T-helper 1 cell treated with Interleukin-12 subunit alpha and Interleukin-12 subunit beta and Interleukin-4 antibody, amounts not matched to agents 30 μg/mL and 1 μg/mL, for 36 hours (primary cell): ENCODE measurements around the gene MEOX1.

Source experiments
- H3K27ac Mint-ChIP-seq: one replicate; pipeline ENCODE4 v1.8.0; 2021; ENCODE audit warnings: mild to moderate bottlenecking, mixed read lengths
- H3K27me3 Mint-ChIP-seq: one replicate; pipeline ENCODE4 v1.8.0; 2021; ENCODE audit warnings: low read depth, mixed read lengths
- H3K36me3 Mint-ChIP-seq: one replicate; pipeline ENCODE4 v1.8.0; 2021; ENCODE audit warnings: low read depth, mixed read lengths
- H3K4me1 Mint-ChIP-seq: one replicate; pipeline ENCODE4 v1.8.0; 2021; ENCODE audit warnings: low read depth, mixed read lengths
- H3K4me3 Mint-ChIP-seq: one replicate; pipeline ENCODE4 v1.8.0; 2021; ENCODE audit warnings: mild to moderate bottlenecking, moderate library complexity, mixed read lengths
- H3K9me3 Mint-ChIP-seq: one replicate; pipeline ENCODE4 v1.8.0; 2021; ENCODE audit warnings: mixed read lengths

The MEOX1 gene

DNA sequence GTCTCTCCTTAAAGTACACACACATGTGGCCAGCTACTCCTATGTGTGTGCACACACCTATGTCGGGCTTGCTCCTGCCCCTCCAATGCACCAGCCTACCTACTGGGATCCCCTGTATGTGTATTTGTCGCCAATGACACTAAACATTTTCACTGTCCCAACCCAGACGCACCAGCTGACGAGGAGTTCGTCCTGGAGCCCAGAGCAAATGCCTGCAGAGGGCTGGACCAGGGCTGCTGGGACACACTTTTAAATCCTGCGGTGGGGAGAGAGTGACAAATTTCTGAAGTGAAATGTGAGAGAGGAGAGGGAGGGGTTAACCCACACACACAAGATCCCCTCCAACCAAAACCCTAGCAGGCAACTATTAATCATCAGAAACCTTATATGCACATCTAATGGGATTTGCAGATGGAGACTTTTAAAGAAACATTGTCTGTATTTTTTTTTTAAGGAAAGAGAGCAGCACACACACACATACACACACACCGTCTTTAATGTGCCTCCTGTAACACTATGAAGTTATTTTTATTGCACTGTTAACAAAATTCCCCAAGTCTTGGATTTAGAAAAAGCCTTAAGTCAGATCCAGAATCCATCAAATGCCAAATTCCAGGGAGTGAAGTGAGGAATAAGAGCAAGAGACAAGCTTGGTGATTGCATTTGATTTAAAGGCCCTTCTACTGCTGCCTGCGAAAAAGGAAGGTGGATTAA is at the start of gene MEOX1:
MEOX1 (minus strand) TSS at position 224 of the 714 bp plus-strand sequence. CDS start 388 bp downstream, outside the sequence.
- no peaks in the 10 kb centered on the region for H3K9me3 Mint-ChIP-seq
- peak within 1 kb of the TSS; percentile 35 for H3K4me3 Mint-ChIP-seq

DNA sequence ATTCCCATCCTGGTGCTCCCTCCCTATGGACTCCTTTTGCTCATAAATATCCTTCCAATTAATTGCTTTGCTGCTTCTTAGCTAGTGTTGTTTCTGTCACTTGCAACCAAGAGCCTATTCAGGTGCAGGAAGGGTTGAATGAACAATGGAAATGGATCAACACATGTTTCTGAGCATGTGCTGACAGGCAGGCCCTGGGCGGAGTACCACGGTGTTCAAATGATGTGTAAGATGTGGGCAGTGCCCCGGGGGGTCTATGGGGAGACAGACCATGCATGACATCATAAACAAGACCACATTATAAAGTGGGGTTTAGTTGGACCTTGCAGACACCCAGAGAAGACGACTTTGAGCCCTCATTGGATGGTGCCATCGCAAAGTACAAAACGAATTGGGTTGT is 48.4 kb upstream of the MEOX1 start:
- Mint-ChIP-seq H3K36me3 (peaks cover 4% of the 10 kb centered on the region), H3K9me3 (no peaks in the 10 kb centered on the region), H3K27me3 (peaks cover 51% of the 10 kb centered on the region), H3K4me3 (no peak overlapping the region), H3K27ac (no peak overlapping the region), H3K4me1 (peaks cover 14% of the 10 kb centered on the region)

More for the DNA sequence above, at the start of gene MEOX1:
- Mint-ChIP-seq H3K36me3 (no peaks in the 10 kb centered on the region), H3K27ac (peak within 1 kb of the TSS; percentile 29), H3K27me3 (peaks cover 7% of the 10 kb centered on the region), H3K4me1 (peaks cover 22% of the 10 kb centered on the region)

DNA sequence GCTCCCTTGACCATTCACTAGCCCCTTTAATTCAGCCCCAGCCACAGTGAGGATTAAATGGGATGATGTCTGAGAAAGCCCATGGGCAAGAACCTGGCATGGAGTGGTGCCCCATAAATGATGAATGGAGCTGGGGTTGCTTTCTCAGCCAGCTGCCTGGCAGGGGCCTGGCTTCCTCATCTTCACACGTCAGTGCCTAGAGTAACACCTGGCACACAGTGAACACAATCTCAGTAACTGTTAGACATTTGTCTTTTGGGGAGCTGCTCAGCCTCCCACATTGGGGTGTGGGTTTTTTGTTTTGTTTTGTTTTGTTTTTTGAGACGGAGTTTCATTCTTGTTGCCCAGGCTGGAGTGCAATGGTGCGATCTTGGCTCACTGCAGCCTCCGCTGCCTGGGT is 47.5 kb upstream of the MEOX1 start:
- peaks cover 43% of the 10 kb centered on the region for H3K27me3 Mint-ChIP-seq
- no peaks in the 10 kb centered on the region for H3K36me3 Mint-ChIP-seq
- H3K4me1 Mint-ChIP-seq: peaks cover 8% of the 10 kb centered on the region
- H3K9me3 Mint-ChIP-seq: no peaks in the 10 kb centered on the region
- H3K27ac Mint-ChIP-seq: no peak overlapping the region
- no peak overlapping the region for H3K4me3 Mint-ChIP-seq

DNA sequence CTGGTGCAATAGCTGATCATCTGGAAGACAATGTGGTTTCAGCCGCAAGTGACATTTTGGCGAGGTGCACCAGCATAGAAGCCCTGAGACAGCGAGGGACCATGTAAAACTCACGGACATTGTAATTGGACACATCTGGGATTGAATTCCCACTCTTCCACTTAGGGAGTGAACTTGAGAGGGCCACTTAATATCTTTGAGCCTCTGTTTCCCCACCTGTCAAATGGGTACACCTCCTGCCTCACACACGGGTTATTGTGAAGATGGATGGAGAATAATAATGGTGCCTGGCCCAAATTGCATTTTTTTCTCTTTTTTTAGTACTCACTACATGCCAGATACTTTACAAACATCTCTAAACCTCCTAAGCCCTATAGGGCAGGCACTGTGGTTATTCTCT is 45.5 kb upstream of the MEOX1 start:
- H3K27ac Mint-ChIP-seq: no peak overlapping the region
- no peak overlapping the region for H3K4me3 Mint-ChIP-seq
- H3K4me1 Mint-ChIP-seq: no peaks in the 10 kb centered on the region
- H3K36me3 Mint-ChIP-seq: no peaks in the 10 kb centered on the region
- peaks cover 28% of the 10 kb centered on the region for H3K27me3 Mint-ChIP-seq
- H3K9me3 Mint-ChIP-seq: no peaks in the 10 kb centered on the region

DNA sequence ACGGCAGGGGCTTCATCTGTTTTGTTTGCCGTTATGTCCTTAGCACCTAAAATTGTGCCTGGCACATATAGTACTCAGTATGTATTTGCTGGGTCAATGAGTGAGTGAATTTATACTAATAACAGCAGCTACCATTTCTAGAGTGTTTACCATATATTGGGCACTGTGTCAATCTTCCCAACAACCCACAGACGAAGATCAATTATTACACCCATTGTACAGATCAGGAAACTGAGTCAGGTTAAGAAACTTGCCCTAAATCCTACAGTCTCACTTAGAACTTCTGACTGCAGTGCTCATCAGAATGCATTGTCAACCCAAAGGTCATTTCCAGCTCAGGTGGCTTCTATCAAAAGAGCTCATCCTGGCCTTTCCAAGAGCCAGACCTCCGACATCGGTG is 44.5 kb upstream of the MEOX1 start:
- peaks cover 20% of the 10 kb centered on the region for H3K27me3 Mint-ChIP-seq
- H3K36me3 Mint-ChIP-seq: no peaks in the 10 kb centered on the region
- H3K9me3 Mint-ChIP-seq: no peaks in the 10 kb centered on the region
- no peak overlapping the region for H3K27ac Mint-ChIP-seq
- no peak overlapping the region for H3K4me3 Mint-ChIP-seq
- peaks cover 4% of the 10 kb centered on the region for H3K4me1 Mint-ChIP-seq

DNA sequence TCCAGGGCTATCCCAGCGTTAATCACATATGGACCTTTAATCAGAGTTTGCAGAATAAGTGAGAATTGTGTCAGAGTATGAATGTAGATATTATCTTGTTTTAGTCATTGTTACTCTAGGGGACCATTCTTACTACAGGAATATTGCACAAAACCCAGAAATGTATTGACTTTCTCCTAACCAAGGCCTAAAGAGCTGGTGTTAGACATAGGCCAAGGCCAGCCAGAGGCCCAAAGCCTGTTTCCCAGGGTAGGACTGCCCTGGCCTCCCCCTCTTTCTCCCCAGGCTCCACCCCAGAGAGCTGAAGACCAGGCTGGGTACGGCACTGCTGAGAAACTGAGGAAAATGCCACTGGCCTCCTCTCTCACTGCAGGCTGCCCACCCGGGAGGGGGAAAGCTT is 41.9 kb upstream of the MEOX1 start:
- Mint-ChIP-seq H3K9me3 (no peaks in the 10 kb centered on the region), H3K4me1 (peaks cover 5% of the 10 kb centered on the region), H3K36me3 (no peaks in the 10 kb centered on the region), H3K4me3 (no peak overlapping the region), H3K27ac (no peak overlapping the region), H3K27me3 (peaks cover 21% of the 10 kb centered on the region)

DNA sequence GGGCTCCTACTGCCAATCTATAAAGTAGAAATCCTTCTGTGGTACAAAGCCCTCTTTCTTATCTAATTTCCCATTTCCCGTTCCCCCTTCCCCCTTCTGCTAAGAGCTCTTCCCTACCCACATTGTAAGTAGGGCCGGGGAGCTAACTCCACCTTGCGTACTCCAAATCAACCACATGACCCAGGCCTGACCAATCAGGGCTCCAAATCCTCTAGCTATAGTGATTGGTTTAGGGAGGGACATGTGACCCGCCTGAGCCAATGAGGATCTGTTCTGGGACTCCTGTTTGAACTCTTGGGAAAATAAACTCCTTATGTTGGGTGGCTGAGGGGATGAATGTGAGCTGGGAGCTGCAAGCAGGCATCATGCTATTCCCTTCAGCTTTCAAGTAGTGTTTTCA is 40.9 kb upstream of the MEOX1 start:
- H3K4me1 Mint-ChIP-seq: peaks cover 5% of the 10 kb centered on the region
- peaks cover 21% of the 10 kb centered on the region for H3K27me3 Mint-ChIP-seq
- H3K9me3 Mint-ChIP-seq: no peaks in the 10 kb centered on the region
- H3K36me3 Mint-ChIP-seq: no peaks in the 10 kb centered on the region
- no peak overlapping the region for H3K27ac Mint-ChIP-seq
- H3K4me3 Mint-ChIP-seq: no peak overlapping the region

DNA sequence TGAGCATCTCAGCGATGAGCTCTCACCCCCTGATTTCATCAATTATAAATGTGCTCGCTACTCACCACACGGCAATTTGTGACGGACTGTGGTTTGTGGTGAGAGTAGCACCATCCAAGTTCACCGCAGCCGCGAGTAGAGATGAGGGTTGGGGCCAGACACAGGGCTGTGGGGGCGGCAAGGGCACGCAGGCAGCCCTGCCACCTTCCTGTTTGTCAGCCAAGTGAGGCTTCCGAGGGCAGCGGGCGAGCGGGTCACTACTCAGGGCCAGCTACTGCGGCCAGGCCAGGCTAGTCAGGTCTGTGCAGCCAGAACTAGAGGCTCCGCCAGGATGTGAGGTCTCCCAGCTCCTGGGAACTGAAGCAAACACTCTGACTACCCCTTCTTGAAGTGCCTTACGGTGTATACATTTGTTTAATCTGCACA is 39.6 kb upstream of the MEOX1 start:
- Mint-ChIP-seq H3K27ac (peak overlapping the region; percentile 31), H3K27me3 (peaks cover 16% of the 10 kb centered on the region), H3K4me1 (peaks cover 5% of the 10 kb centered on the region), H3K4me3 (no peak overlapping the region), H3K36me3 (no peaks in the 10 kb centered on the region), H3K9me3 (no peaks in the 10 kb centered on the region)

DNA sequence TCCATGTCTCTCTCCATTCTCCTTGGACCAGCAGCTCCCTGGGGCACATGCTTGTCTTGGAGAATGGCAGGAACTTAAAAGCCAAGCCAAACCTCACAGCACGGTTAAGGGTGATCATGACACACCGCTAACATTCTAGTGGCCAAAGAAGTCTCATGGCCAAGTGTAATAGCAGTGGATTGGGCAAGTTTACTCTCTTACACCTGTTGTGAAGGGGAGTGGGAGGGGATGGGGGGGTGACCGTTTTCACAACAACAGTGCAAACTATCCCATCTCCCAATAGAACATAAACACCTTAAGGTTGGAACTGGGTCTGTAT is 37.7 kb upstream of the MEOX1 start:
- Mint-ChIP-seq H3K27me3 (peaks cover 12% of the 10 kb centered on the region), H3K4me1 (peaks cover 5% of the 10 kb centered on the region), H3K9me3 (no peaks in the 10 kb centered on the region), H3K4me3 (no peak overlapping the region), H3K36me3 (no peaks in the 10 kb centered on the region), H3K27ac (no peak overlapping the region)

DNA sequence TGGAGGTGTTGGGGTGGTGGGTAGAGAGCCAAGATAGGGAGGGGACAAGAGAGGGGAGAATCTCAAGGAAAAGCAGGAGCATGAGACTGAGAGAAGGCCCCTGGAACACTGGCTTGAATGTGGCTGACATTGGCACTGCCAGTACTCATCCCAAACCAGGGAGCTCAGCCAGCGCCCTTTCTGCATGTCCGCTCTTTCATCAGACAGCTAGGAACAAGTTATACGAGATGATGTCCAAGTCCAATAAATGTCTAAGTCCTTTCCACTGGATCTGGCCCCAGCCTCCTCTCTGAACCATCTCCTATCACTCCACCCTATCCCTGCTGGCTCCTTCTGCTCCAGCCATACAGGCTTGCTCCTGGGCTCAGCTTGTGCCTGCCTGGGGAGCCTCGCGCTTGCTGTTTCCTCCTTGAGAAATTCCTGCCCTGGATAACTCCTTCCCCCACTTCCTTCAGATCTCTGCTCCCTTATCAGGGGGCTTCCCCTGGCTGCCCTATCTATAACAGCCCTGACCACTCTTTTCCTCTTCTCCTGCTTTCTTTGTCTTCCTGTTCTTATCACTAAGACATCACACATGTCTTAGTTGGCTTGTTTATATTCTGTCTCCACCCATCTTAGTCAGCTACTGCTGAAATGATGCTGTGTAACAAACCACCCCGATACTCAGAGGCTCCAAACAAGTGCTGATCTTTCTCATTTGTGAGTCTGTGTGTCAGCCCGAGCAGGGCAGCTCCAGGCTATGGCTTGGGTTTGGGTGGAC is 37.1 kb upstream of the MEOX1 start:
- Mint-ChIP-seq H3K27me3 (peaks cover 12% of the 10 kb centered on the region), H3K9me3 (no peaks in the 10 kb centered on the region), H3K27ac (no peak overlapping the region), H3K4me1 (peaks cover 5% of the 10 kb centered on the region), H3K4me3 (no peak overlapping the region), H3K36me3 (no peaks in the 10 kb centered on the region)

DNA sequence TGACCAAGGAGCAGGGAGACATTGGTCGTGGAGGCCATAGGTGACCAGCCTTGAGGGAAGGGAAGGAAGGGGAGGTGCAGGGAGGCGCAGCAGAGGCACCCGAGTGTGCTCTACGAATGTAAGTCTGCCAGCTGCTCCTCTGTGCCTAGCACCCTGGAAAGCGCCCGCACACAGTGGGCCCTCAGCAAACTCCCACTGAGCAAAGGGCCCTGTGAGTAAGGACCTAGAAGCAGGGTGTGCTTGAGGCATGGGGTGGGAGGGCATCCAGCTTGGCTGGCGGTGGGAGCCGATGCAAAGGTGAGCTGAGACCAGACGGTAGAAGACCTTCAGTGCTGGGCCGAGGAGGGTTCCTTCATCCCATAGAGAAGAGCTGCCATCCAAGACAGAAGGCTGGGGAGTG is 36.2 kb upstream of the MEOX1 start:
- peaks cover 5% of the 10 kb centered on the region for H3K4me1 Mint-ChIP-seq
- no peaks in the 10 kb centered on the region for H3K9me3 Mint-ChIP-seq
- no peak overlapping the region for H3K27ac Mint-ChIP-seq

DNA sequence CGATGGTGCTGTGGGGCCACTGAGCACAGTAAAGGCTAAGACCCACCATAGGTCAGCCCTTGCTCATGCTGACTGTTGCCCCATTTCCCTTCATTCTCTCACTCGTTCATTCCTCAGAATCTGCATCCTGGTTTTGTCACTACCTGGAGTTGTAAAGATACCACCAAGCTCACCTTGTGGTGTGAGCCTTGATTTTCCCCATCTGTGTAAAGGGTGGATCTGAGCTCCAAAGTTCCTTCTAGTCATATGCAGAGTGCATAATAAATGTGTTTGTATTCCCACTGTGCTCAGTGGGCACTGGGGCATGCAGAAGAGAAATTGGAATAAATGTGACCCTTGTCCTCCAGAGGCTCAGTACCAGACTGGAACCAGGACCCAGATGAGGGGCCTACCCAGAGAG is 35.2 kb upstream of the MEOX1 start:
- Mint-ChIP-seq H3K4me1 (peaks cover 5% of the 10 kb centered on the region), H3K27ac (no peak overlapping the region), H3K9me3 (no peaks in the 10 kb centered on the region), H3K27me3 (peaks cover 12% of the 10 kb centered on the region), H3K36me3 (no peaks in the 10 kb centered on the region), H3K4me3 (no peak overlapping the region)

More for the DNA sequence above, 36.2 kb upstream of the MEOX1 start:
- Mint-ChIP-seq H3K27me3 (peaks cover 12% of the 10 kb centered on the region), H3K36me3 (no peaks in the 10 kb centered on the region), H3K4me3 (no peak overlapping the region)

DNA sequence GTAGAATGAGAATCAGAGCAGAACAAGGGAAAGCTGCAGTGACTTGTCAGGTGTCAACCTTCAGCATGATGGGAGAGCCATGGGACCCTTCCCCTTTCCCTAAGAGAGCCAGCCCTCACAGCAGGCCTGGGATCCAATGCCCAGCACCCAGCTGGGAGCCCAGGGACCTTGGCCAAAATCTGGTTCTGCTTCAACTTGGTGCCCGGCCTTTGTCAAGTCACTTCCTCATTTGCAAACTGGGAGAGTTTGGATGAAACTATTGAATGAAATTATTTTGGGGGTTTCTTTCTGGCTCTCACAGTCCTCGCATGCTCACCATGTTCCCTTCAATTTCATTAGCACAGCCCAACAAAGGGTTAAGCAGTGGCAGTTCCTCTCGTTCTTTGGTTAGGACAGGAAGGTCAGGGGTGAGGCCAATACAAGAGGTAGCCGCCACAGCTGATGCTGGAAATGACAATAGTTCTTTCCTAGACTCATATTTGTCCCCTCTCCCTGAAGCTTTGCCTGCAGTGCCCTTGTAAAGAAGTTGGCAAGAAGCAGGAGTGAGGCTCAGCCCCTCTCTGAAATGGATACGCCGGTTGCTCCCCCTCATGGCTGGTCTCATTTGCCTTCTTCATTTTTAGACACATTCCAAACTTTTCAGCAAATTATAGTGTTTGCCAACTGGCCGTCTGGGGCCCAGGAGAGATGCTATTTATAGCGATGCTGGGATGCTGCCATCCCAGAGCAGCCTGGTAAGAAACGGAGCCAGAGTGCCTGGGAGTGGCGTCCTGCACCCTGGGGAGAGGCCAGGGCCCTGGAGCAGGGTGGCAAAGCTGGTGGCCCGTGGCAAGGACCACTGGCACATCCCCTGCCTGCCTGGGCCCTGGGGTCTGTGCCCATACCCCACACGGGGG is 34.5 kb upstream of the MEOX1 start:
- H3K4me1 Mint-ChIP-seq: peaks cover 1% of the 10 kb centered on the region
- H3K9me3 Mint-ChIP-seq: no peaks in the 10 kb centered on the region
- H3K36me3 Mint-ChIP-seq: no peaks in the 10 kb centered on the region
- peaks cover 12% of the 10 kb centered on the region for H3K27me3 Mint-ChIP-seq
- H3K27ac Mint-ChIP-seq: no peak overlapping the region
- no peak overlapping the region for H3K4me3 Mint-ChIP-seq

DNA sequence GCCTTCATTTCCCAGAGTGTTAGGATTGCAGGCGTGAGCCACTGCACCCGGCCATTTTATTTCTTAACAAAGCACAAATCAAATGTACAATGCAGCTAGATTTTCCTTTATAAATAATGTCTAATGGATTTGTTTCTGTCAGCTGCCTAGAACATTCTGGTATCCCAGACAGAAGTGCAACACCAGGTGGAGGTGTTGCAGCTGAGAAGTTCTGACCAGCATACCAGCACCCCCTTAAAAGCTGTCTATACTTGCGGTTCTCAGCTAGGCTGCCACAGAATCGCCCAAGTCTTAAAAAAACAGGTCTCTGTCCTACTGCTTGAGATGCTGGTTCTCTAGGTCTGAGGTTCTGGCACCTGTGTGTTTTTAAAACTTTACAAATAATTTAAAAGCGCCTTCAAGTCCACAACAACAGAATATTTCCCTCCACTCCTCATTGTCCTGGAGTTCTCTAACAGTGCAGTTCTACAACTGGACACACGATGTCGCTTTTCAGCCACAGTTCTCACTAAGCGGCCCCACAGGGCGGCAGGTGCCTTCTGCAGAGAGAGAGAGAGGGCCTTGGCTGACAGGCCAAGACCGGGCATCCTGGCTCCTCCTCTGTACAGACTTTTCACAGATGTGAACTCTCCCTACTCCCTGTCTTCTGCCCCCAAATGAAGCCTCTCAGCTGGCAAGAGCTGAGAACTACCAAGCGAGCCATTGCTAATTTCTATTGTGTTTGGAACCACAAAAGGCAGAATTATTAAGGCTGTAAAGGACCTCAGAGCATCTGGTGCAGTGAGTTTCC is 32.6 kb upstream of the MEOX1 start:
- H3K4me3 Mint-ChIP-seq: no peak overlapping the region
- H3K4me1 Mint-ChIP-seq: no peaks in the 10 kb centered on the region
- H3K27me3 Mint-ChIP-seq: peaks cover 9% of the 10 kb centered on the region
- H3K9me3 Mint-ChIP-seq: no peaks in the 10 kb centered on the region
- no peak overlapping the region for H3K27ac Mint-ChIP-seq
- no peaks in the 10 kb centered on the region for H3K36me3 Mint-ChIP-seq
